Measurements from ENCODE around the gene CMC4. TPM values are rescaled to one million over a fixed set of nuclear protein-coding genes. Genes with fewer than 3 reads are reported as not detected.

Gene CMC4
- total RNA-seq, 1 experiment from 2014 or later, result 15.8 TPM

DNA sequence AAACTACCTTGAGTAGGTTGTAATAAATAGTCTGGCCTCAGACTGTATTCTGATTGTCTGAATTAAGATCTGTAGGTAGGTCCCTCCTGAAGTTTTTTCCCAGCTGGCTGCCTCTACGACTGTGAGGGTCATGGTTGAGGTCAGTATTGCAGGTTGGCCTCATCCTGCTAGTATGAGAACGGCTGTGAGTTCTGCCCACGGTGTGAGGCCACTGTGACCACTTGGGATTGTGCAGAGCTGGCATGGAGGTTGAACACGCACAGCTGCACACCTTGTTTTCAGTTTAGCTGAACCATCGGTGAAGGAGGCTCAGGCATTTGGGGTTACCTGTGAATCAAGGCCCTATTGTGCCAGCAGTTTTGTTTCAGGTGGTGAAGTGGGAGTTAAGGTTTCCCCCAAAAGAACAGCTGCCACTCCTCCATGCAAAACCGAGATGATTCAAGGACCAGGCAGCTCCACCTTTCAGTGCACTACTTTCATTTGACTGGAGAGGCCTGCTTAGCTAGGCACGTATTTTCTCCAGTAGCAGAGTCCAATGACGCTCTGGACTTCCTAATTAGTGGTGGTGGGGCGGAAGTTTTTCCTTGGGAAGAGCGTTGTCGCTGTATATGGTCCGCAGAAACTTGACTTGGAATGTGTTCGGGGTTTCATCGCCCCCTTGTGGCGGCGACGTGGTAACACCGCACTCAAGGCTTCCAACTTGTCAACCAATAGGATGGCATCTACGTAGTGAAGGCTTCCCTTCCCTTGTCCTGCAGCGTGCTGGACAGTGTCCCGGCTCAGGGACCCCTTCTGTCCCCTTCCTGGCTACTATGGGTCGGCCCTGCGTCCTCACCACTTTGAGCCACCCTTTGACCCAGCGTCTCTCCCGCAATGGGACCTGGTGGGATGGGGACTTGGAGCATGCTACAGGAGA is 13.8 kb downstream of the CMC4 start:
- peak; percentile 77 for DNase-seq (ENCODE audit: low read depth, low spot score)
- in situ Hi-C loops (cut with HindIII; ENCODE audit: low pct_unique_long_range_greater_than_20kb, low sequenced_read_pairs), result no loop called here

- no peak for DNase-seq (ENCODE audit: low read depth, low spot score)
- in situ Hi-C loops (cut with HindIII; ENCODE audit: low pct_unique_long_range_greater_than_20kb, low sequenced_read_pairs), result no loop called here
These were observed 14.5 kb downstream of the CMC4 start for GRCh38 chrX:155056471-155056870.

GRCh38 chrX:155055494-155055893 is 15.4 kb downstream of the CMC4 start:
- no peak for DNase-seq (ENCODE audit: low read depth, low spot score)
- in situ Hi-C loops (cut with HindIII; ENCODE audit: low pct_unique_long_range_greater_than_20kb, low sequenced_read_pairs), result no loop called here

DNA sequence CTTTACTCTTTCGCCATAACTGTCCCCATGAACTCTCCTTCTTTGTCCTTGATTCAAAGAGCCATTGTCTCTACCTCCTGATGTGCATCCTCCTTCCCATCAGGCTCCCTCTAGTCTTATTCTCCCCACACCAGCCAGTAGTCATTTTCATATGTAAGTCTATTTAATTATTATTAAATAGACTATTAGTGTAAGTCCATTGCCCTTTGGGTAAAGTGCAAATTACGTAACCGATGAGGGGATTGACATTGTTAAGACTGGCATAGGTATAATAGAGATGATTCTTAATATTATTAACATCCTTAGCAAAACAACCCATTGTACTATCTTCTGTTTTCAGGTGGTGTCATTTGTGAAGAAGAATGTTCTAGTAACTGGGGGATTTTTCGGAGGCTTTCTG is 16.7 kb downstream of the CMC4 start:
- in situ Hi-C loops (cut with HindIII; ENCODE audit: low pct_unique_long_range_greater_than_20kb, low sequenced_read_pairs), result no loop called here
- no peak for DNase-seq (ENCODE audit: low read depth, low spot score)

- no peak for DNase-seq (ENCODE audit: low read depth, low spot score)
- in situ Hi-C loops (cut with HindIII; ENCODE audit: low pct_unique_long_range_greater_than_20kb, low sequenced_read_pairs), result no loop called here
These were observed 17.3 kb downstream of the CMC4 start for GRCh38 chrX:155053656-155054055.

- DNase-seq (ENCODE audit: low read depth, low spot score), result no peak
- in situ Hi-C loops (cut with HindIII; ENCODE audit: low pct_unique_long_range_greater_than_20kb, low sequenced_read_pairs), result no loop called here
These were observed 18.0 kb downstream of the CMC4 start for GRCh38 chrX:155052738-155053498.

- peak; percentile 79 for DNase-seq (ENCODE audit: low read depth, low spot score)
- in situ Hi-C loops (cut with HindIII; ENCODE audit: low pct_unique_long_range_greater_than_20kb, low sequenced_read_pairs), result no loop called here
These were observed 21.8 kb downstream of the CMC4 start for GRCh38 chrX:155048977-155049619.

DNA sequence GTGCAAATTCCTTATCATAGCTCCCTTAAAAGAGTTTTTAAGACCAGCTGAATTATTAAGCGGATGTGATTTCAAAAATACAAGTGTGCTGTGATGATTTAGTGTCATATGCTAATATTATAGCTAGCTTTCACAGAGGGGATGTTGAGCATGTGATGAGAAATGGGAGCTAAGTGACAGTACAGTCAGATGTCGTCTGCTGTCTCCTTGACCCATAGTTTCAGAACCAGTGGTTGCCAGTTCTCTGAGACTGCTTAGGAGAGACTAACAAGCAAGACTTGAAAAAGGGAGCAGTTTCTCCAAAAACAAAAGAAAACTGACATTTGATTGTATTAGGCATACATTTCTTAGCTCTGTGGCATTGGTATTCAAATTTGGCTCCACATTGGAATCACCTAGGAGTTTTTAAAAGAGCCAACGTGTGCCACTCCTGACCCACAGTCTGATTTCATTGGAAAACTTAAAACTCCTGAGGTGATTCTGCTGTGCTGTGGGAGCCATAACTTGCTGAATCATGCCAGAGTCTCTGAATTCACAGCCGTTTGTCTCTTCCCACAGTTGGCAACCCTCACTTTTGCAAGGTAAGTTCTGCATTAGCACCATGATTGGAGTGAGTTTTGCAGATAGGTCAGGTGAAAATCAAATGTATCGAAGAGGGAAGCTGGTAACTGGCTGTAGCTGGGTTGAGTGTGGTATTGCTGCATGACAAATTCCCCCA is 24.0 kb downstream of the CMC4 start:
- DNase-seq (ENCODE audit: low read depth, low spot score), result no peak
- in situ Hi-C loops (cut with HindIII; ENCODE audit: low pct_unique_long_range_greater_than_20kb, low sequenced_read_pairs), result no loop called here

GRCh38 chrX:155046129-155046810 is 24.7 kb downstream of the CMC4 start:
- in situ Hi-C loops (cut with HindIII; ENCODE audit: low pct_unique_long_range_greater_than_20kb, low sequenced_read_pairs), result no loop called here
- no peak for DNase-seq (ENCODE audit: low read depth, low spot score)

DNA sequence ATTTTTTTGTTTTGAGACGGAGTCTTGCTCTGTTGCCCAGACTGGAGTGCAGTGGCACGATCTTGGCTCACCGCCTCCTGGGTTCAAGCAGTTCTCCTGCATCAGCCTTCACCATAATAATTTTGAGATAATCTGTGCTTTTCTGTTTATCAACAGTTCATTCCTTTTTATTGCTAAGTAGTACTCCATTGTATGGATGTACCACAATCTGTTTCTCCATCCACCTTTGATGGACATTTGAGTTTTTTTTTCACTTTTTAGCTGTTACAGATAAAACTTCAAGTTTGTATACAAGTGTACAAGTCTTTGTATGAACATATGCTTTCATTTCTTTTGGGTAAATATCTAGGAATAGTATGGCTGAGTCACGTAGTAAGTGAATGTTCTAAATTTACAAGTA is 35.2 kb downstream of the CMC4 start:
- in situ Hi-C loops (cut with HindIII; ENCODE audit: low pct_unique_long_range_greater_than_20kb, low sequenced_read_pairs), result no loop called here
- DNase-seq (ENCODE audit: low read depth, low spot score), result no peak

DNA sequence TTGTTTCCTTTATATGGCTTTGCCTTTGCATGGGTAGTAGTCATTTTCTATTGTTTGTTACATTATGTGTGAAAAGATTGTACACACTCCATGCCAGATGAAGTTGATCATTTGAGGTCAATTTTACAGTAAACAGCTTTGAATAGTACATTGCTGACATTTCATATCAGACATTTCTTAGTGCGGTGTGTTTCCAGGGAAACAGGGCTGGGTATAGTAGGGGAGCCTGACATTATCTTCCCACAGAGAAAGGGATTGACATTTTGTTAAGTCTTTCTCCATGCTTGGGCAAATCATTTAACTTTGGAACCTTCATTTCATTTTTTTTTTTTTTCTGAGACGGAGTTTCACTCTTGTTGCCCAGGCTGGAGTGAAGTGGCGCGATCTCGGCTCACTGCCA is 39.3 kb downstream of the CMC4 start:
- no peak for DNase-seq (ENCODE audit: low read depth, low spot score)
- in situ Hi-C loops (cut with HindIII; ENCODE audit: low pct_unique_long_range_greater_than_20kb, low sequenced_read_pairs), result no loop called here

DNA sequence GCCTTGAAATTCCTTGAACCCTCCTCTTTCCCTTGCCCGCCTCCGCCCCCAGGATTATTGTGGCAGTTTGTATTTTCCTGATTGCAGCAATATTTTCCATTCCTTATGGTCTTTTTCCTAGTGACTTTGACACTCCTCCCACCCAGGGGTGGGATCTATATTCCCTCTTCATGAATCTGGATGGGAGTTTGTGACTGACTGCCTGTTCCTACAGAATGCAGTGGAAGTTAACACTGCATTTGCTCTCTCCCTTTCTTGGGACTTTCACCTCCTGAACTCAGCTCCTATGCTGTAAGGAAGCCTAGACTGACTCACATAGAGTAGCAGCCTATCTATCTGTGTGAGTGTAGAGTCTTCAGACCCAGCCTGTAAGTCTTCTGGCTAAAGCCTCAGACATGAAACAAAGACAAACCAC is 42.1 kb downstream of the CMC4 start:
- in situ Hi-C loops (cut with HindIII; ENCODE audit: low pct_unique_long_range_greater_than_20kb, low sequenced_read_pairs), result no loop called here

GRCh38 chrX:155028129-155028528 is 42.8 kb downstream of the CMC4 start:
- no peak for DNase-seq (ENCODE audit: low read depth, low spot score)
- in situ Hi-C loops (cut with HindIII; ENCODE audit: low pct_unique_long_range_greater_than_20kb, low sequenced_read_pairs), result no loop called here

More for the DNA sequence above, 42.1 kb downstream of the CMC4 start:
- peak; percentile 28 for DNase-seq (ENCODE audit: low read depth, low spot score)

- in situ Hi-C loops (cut with HindIII; ENCODE audit: low pct_unique_long_range_greater_than_20kb, low sequenced_read_pairs), result no loop called here
- DNase-seq (ENCODE audit: low read depth, low spot score), result peak; percentile 63
These were observed 43.3 kb downstream of the CMC4 start for GRCh38 chrX:155027509-155028066.

GRCh38 chrX:155026727-155027508 is 44.0 kb downstream of the CMC4 start, which contains the start of gene FUNDC2:
Gene FUNDC2, plus strand, starts transcription at chrX:155026844. Its CDS starts 95 bp downstream, at chrX:155026939.
- DNase-seq (ENCODE audit: low read depth, low spot score), result peak; percentile 91
- in situ Hi-C loops (cut with HindIII; ENCODE audit: low pct_unique_long_range_greater_than_20kb, low sequenced_read_pairs), result no loop called here

- no peak for DNase-seq (ENCODE audit: low read depth, low spot score)
- in situ Hi-C loops (cut with HindIII; ENCODE audit: low pct_unique_long_range_greater_than_20kb, low sequenced_read_pairs), result no loop called here
These were observed 44.6 kb downstream of the CMC4 start for GRCh38 chrX:155026420-155026726.

Measured in SK-MEL-5 (cell line).